Liver (tissue), 3 donors: ENCODE measurements around the gene IL3.

Source experiments
- RAD21 ChIP-seq, 2 donors: IDR thresholded peaks; 2 replicates each; pipeline ENCODE4 v1.6.1; 2016; ENCODE audit warnings: antibody characterized with exemption in 2 of 2, mild to moderate bottlenecking in 2 of 2
- YY1 ChIP-seq: IDR thresholded peaks from 2 replicates; pipeline ENCODE4 v1.6.1; 2016; ENCODE audit warnings: antibody characterized with exemption, mild to moderate bottlenecking
- TF ChIP-seq, protein P1 (sequence below): fragments of 150-350 bp; IDR thresholded peaks from 2 replicates; pipeline ENCODE4 v1.5.1; 2017; ENCODE audit warnings: improper control_type of control experiment, low read depth, low read length; ENCODE audit not compliant: missing input control
- donor health status: healthy.
- donor health status: healthy.

DNA sequence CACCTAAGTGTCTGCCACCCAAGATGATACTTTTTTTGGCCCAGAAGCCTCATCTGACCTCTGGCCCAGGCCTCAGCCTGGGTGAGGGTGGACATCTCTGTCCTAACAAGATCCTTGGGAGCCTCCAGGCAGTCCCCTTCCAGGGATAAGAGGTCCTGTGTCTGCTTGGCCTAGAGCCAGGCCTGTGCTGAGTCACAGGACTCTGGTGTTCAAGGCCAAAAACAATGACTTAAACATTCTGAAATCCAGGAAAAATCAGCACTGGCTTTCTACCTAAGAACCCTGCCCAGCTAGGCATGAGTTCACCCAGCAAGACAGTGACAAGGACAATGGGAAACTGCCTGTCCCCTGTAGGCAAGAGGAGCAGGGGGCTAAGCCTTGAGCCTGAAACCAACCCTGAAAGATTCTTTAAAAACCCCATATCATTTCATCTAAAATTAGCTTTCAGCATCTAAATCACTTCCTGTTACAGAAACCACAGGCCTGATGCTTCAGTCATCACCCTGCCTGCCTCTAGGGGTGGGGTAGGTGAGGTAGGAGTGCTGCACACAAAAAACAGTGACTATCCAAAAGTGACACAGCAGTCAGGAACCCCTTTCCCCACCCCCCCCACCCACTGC lies 43.0 kb downstream of the IL3 start:
- TF ChIP-seq, protein P1, sequence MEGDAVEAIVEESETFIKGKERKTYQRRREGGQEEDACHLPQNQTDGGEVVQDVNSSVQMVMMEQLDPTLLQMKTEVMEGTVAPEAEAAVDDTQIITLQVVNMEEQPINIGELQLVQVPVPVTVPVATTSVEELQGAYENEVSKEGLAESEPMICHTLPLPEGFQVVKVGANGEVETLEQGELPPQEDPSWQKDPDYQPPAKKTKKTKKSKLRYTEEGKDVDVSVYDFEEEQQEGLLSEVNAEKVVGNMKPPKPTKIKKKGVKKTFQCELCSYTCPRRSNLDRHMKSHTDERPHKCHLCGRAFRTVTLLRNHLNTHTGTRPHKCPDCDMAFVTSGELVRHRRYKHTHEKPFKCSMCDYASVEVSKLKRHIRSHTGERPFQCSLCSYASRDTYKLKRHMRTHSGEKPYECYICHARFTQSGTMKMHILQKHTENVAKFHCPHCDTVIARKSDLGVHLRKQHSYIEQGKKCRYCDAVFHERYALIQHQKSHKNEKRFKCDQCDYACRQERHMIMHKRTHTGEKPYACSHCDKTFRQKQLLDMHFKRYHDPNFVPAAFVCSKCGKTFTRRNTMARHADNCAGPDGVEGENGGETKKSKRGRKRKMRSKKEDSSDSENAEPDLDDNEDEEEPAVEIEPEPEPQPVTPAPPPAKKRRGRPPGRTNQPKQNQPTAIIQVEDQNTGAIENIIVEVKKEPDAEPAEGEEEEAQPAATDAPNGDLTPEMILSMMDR: no peak
- TF ChIP-seq YY1 (no peak), RAD21 (IDR thresholded peaks at IDR 0.05) (no peak)
